Measurements from ENCODE around the gene RTP5. TPM values are rescaled to one million over a fixed set of nuclear protein-coding genes. Genes with fewer than 3 reads are reported as not detected.

RTP5 gene
- total RNA-seq, 1 donor from 2014 or later = not detected

GRCh38 chr2:241887806-241888522 is 18.4 kb downstream of the RTP5 start:
- peaks cover 25% of the 10 kb centered on the region for H3K4me1 Mint-ChIP-seq (ENCODE audit: unreplicated experiment)
- no peak for DNase-seq (ENCODE audit: extremely low spot score, unreplicated experiment)
- H3K4me3 Mint-ChIP-seq = no peak overlapping the region
- no peaks in the 10 kb centered on the region for H3K27me3 Mint-ChIP-seq
- peaks cover 5% of the 10 kb centered on the region for H3K9me3 Mint-ChIP-seq
- no peak for TF ChIP-seq CTCF (conservative IDR thresholded peaks at IDR 0.05)
- peak overlapping the region; percentile 58 for H3K27ac Mint-ChIP-seq
- peaks cover 19% of the 10 kb centered on the region for H3K36me3 Mint-ChIP-seq

GRCh38 chr2:241888641-241889040 is 19.1 kb downstream of the RTP5 start:
- Mint-ChIP-seq H3K9me3 (peaks cover 5% of the 10 kb centered on the region), H3K36me3 (peaks cover 19% of the 10 kb centered on the region), H3K4me3 (no peak overlapping the region), H3K27me3 (no peaks in the 10 kb centered on the region), H3K4me1 (ENCODE audit: unreplicated experiment) (peaks cover 22% of the 10 kb centered on the region), H3K27ac (no peak overlapping the region)
- no peak for TF ChIP-seq CTCF (conservative IDR thresholded peaks at IDR 0.05)
- no peak for DNase-seq (ENCODE audit: extremely low spot score, unreplicated experiment)

GRCh38 chr2:241890524-241891235 is 21.2 kb downstream of the RTP5 start:
- H3K27me3 Mint-ChIP-seq = no peaks in the 10 kb centered on the region
- H3K36me3 Mint-ChIP-seq = peaks cover 19% of the 10 kb centered on the region
- peaks cover 5% of the 10 kb centered on the region for H3K9me3 Mint-ChIP-seq
- peaks cover 19% of the 10 kb centered on the region for H3K4me1 Mint-ChIP-seq (ENCODE audit: unreplicated experiment)
- DNase-seq (ENCODE audit: extremely low spot score, unreplicated experiment) = no peak
- peak overlapping the region; percentile 57 for H3K4me3 Mint-ChIP-seq
- H3K27ac Mint-ChIP-seq = peak overlapping the region; percentile 62
- TF ChIP-seq CTCF (conservative IDR thresholded peaks at IDR 0.05) = no peak

- DNase-seq (ENCODE audit: extremely low spot score, unreplicated experiment) = no peak
- Mint-ChIP-seq H3K4me3 (no peak overlapping the region), H3K27ac (peak overlapping the region; percentile 62)
Measured at GRCh38 chr2:241891315-241891987, 21.9 kb downstream of the RTP5 start.

GRCh38 chr2:241891988-241892298 is 22.4 kb downstream of the RTP5 start:
- no peaks in the 10 kb centered on the region for H3K27me3 Mint-ChIP-seq
- no peak for TF ChIP-seq CTCF (conservative IDR thresholded peaks at IDR 0.05)
- no peak overlapping the region for H3K4me3 Mint-ChIP-seq
- no peak for DNase-seq (ENCODE audit: extremely low spot score, unreplicated experiment)
- H3K4me1 Mint-ChIP-seq (ENCODE audit: unreplicated experiment) = peaks cover 13% of the 10 kb centered on the region
- H3K27ac Mint-ChIP-seq = peak overlapping the region; percentile 21
- H3K9me3 Mint-ChIP-seq = peaks cover 5% of the 10 kb centered on the region
- H3K36me3 Mint-ChIP-seq = peaks cover 15% of the 10 kb centered on the region

More at GRCh38 chr2:241891315-241891987, 21.9 kb downstream of the RTP5 start:
- TF ChIP-seq CTCF (conservative IDR thresholded peaks at IDR 0.05) = no peak
- peaks cover 5% of the 10 kb centered on the region for H3K9me3 Mint-ChIP-seq
- H3K27me3 Mint-ChIP-seq = no peaks in the 10 kb centered on the region
- peaks cover 17% of the 10 kb centered on the region for H3K36me3 Mint-ChIP-seq
- peaks cover 15% of the 10 kb centered on the region for H3K4me1 Mint-ChIP-seq (ENCODE audit: unreplicated experiment)

Measured in type B pancreatic cell (in vitro differentiated cells).